Fibroblast of lung (primary cell): ENCODE data around the gene PTPRM. TPM values are rescaled to one million over a fixed set of nuclear protein-coding genes. Genes with fewer than 3 reads are reported as not detected.

ENCODE experiments used
- DNase-seq, 2 donors: peaks; one replicate each; pipeline versions ENCODE4 v3.0.0 to v3.0.0-alpha.2; 2010; ENCODE audit warnings: low read depth in 2 of 2
- H2AFZ ChIP-seq: 2 replicates; pipeline ENCODE4 v1.5.1; 2012; ENCODE audit warnings: low read length, control low read depth, inconsistent platforms
- H3K27ac ChIP-seq: 2 replicates; pipeline ENCODE4 v1.5.1; 2011; ENCODE audit warnings: low read length, control low read depth; ENCODE audit not compliant: insufficient read depth
- H3K27me3 ChIP-seq: 2 replicates; pipeline ENCODE4 v1.5.1; 2011; ENCODE audit warnings: mild to moderate bottlenecking, low read length; ENCODE audit not compliant: control insufficient read depth, insufficient read depth
- H3K36me3 ChIP-seq: 2 replicates; pipeline ENCODE4 v1.5.1; 2011; ENCODE audit warnings: low read length; ENCODE audit not compliant: control insufficient read depth, insufficient read depth
- H3K4me1 ChIP-seq: 2 replicates; pipeline ENCODE4 v1.5.1; 2011; ENCODE audit warnings: low read length; ENCODE audit not compliant: control insufficient read depth, insufficient read depth; ENCODE audit errors: extremely low read depth
- H3K4me2 ChIP-seq: 2 replicates; pipeline ENCODE4 v1.5.1; 2011; ENCODE audit warnings: low read length, control low read depth; ENCODE audit not compliant: insufficient read depth; ENCODE audit errors: extremely low read depth
- H3K4me3 ChIP-seq, 4 experiments: fragments of 200-600 bp in 1 of 4; sonication (generic) in 1 of 4; replicated peaks in 1 of 4; 2 replicates each; pipeline ENCODE4 v1.5.1; 2011 to 2016; ENCODE audit warnings: low read length in 4 of 4, low read depth in 3 of 4, mild to moderate bottlenecking in 3 of 4, control low read depth in 2 of 4, inconsistent platforms in 1 of 4, mixed read lengths in 1 of 4; ENCODE audit not compliant: insufficient read depth in 1 of 4; ENCODE audit errors: control extremely low read depth in 1 of 4
- H3K79me2 ChIP-seq: 2 replicates; pipeline ENCODE4 v1.5.1; 2012; ENCODE audit warnings: mild to moderate bottlenecking, low read length, inconsistent platforms; ENCODE audit not compliant: control insufficient read depth, insufficient read depth
- H3K9ac ChIP-seq: 2 replicates; pipeline ENCODE4 v1.5.1; 2011; ENCODE audit warnings: mild to moderate bottlenecking, low read length, control low read depth; ENCODE audit not compliant: insufficient read depth
- H3K9me3 ChIP-seq: 2 replicates; pipeline ENCODE4 v1.5.1; 2012; ENCODE audit warnings: low read depth, low read length; ENCODE audit not compliant: control insufficient read depth, insufficient read depth
- H4K20me1 ChIP-seq: 2 replicates; pipeline ENCODE4 v1.5.1; 2011; ENCODE audit warnings: low read length; ENCODE audit not compliant: control insufficient read depth, insufficient read depth; ENCODE audit errors: extremely low read depth
- EZH2 ChIP-seq: IDR thresholded peaks from 2 replicates; pipeline ENCODE4 v1.5.1; 2012; ENCODE audit warnings: low read length, control low read depth, mild to moderate bottlenecking; ENCODE audit errors: missing control alignments
- polyA plus RNA-seq, 2 donors: library from polyadenylated mRNA; depleted of rRNA in 1 of 2; stranded (reverse) in 1 of 2; unstranded in 1 of 2; fragments of >200 nt; gene quantifications; 2 replicates each; pipeline ENCODE4 v1.2.1, GENCODE V29; 2011 to 2012; ENCODE audit warnings: missing spikeins in 1 of 2
- total RNA-seq: library from RNA; depleted of rRNA; stranded (reverse); fragments of >200 nt; gene quantifications from 2 replicates; pipeline ENCODE4 v1.2.1, GENCODE V29; 2014
- TF ChIP-seq, protein P1 (sequence below), 2 donors: IDR thresholded peaks in 1 of 2; conservative IDR thresholded peaks in 1 of 2; 1 replicate in 1 of 2; 2 replicates in 1 of 2; pipeline ENCODE4 v1.5.1; 2011 to 2012; ENCODE audit warnings: low read length in 2 of 2, control low read depth in 1 of 2, inconsistent platforms in 1 of 2, low read depth in 1 of 2, mild to moderate bottlenecking in 1 of 2

Gene PTPRM
- total and polyA plus RNA-seq, 2 donors (not counting 1 experiment from before 2014, with no cell fraction given): 86.6 to 87.0 TPM

DNA sequence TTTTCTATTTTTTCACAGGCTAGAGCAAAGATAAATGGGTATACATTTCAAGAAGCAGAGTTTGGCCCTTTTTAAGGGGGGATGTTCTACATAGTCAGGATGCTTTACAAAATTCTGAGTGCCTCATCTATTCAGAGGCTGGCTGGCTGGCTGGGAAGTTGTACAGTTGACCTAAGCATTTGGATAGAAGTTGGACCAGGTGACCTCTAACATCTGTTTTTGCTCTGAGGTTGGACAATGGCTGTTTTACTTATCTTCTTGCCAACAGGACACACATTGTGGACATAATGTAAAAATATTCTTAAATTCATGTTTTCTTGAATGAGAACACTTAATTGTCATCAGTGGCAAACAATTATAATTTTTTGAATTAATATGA is 205.4 kb downstream of the PTPRM start:
- Histone ChIP-seq H2AFZ (no peak overlapping the region), H3K79me2 (no peaks in the 10 kb centered on the region), H3K4me3 (no peak overlapping the region), H4K20me1 (no peaks in the 10 kb centered on the region), H3K4me2 (no peak overlapping the region), H3K4me1 (no peaks in the 10 kb centered on the region), H3K27me3 (no peaks in the 10 kb centered on the region), H3K27ac (no peak overlapping the region), H3K36me3 (no peaks in the 10 kb centered on the region), H3K9ac (no peak overlapping the region), H3K9me3 (no peaks in the 10 kb centered on the region)
- TF ChIP-seq EZH2: no peak
- TF ChIP-seq, protein P1, sequence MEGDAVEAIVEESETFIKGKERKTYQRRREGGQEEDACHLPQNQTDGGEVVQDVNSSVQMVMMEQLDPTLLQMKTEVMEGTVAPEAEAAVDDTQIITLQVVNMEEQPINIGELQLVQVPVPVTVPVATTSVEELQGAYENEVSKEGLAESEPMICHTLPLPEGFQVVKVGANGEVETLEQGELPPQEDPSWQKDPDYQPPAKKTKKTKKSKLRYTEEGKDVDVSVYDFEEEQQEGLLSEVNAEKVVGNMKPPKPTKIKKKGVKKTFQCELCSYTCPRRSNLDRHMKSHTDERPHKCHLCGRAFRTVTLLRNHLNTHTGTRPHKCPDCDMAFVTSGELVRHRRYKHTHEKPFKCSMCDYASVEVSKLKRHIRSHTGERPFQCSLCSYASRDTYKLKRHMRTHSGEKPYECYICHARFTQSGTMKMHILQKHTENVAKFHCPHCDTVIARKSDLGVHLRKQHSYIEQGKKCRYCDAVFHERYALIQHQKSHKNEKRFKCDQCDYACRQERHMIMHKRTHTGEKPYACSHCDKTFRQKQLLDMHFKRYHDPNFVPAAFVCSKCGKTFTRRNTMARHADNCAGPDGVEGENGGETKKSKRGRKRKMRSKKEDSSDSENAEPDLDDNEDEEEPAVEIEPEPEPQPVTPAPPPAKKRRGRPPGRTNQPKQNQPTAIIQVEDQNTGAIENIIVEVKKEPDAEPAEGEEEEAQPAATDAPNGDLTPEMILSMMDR (conservative IDR thresholded peaks at IDR 0.05 in 1 of 2, IDR thresholded peaks at IDR 0.05 in 1 of 2; ENCODE audit: low read depth in 1 of 2, low read length in 2 of 2): no peak
- DNase-seq: no peak

DNA sequence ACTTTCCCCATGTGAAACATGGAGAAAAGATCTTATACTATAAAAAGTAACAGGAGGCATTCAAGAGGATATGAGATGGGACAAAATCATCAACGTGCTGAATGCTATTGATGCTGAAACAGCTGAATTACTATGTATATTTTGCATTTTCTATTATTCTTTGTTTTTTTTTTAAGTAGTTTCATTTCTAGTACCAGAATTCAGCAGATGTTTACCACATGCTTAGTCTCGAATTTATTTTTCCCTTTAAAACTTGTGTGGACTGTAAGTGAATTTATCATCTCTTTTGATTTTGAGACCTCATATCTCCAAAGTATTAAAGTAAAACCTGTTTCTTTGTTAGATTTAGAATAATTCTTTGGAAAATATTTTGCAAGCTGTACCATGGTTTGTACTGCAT is 205.8 kb downstream of the PTPRM start:
- TF ChIP-seq EZH2: no peak
- TF ChIP-seq, protein P1 (conservative IDR thresholded peaks at IDR 0.05 in 1 of 2, IDR thresholded peaks at IDR 0.05 in 1 of 2; ENCODE audit: low read depth in 1 of 2, low read length in 2 of 2): no peak
- no peaks in the 10 kb centered on the region for H3K27me3 ChIP-seq
- H3K9me3 ChIP-seq: no peaks in the 10 kb centered on the region
- H4K20me1 ChIP-seq: no peaks in the 10 kb centered on the region
- no peak overlapping the region for H3K4me2 ChIP-seq
- H3K27ac ChIP-seq: no peak overlapping the region
- H3K9ac ChIP-seq: no peak overlapping the region
- no peak for DNase-seq
- H3K36me3 ChIP-seq: no peaks in the 10 kb centered on the region
- H3K4me3 ChIP-seq: no peak overlapping the region
- no peaks in the 10 kb centered on the region for H3K4me1 ChIP-seq
- no peak overlapping the region for H2AFZ ChIP-seq
- no peaks in the 10 kb centered on the region for H3K79me2 ChIP-seq

DNA sequence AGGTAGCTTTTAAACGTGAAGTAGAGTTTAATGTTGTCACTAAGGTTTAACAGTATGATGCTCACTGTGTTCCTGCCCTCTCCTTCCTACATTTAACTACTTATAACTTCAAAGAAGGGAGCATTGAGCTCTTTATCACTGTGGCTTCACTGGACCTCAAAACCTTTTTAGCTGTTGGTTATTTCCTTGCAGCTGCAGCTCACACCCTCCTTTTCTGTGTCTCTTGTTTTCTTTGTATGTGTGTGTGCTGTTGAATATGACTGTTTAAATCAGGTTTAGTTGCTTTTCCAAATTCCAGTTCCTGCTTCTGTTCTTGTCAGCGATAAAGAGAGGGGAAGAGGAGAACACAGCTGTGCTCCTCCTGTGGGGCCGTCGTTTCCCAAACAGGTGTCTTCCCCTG is 208.0 kb downstream of the PTPRM start:
- no peaks in the 10 kb centered on the region for H4K20me1 ChIP-seq
- H2AFZ ChIP-seq: no peak overlapping the region
- no peaks in the 10 kb centered on the region for H3K36me3 ChIP-seq
- H3K27ac ChIP-seq: no peak overlapping the region
- no peak overlapping the region for H3K4me2 ChIP-seq
- no peak overlapping the region for H3K4me3 ChIP-seq
- H3K9ac ChIP-seq: no peak overlapping the region
- H3K9me3 ChIP-seq: no peaks in the 10 kb centered on the region
- H3K27me3 ChIP-seq: no peaks in the 10 kb centered on the region
- H3K79me2 ChIP-seq: no peaks in the 10 kb centered on the region
- no peak for DNase-seq
- TF ChIP-seq EZH2: no peak
- TF ChIP-seq, protein P1 (conservative IDR thresholded peaks at IDR 0.05 in 1 of 2, IDR thresholded peaks at IDR 0.05 in 1 of 2; ENCODE audit: low read depth in 1 of 2, low read length in 2 of 2): no peak
- H3K4me1 ChIP-seq: no peaks in the 10 kb centered on the region
